Measurements from ENCODE around the gene RNPS1.
"Not testable (repeated sequence)": the region's sequence is repeated elsewhere in the genome, so short reads cannot be mapped to it uniquely, and the experiment has no call there.

RNPS1 gene

GRCh38 chr16:2257726-2258125, 10.2 kb downstream of the RNPS1 start:
- no peak for DNase-seq (ENCODE audit: low read depth in 2 of 2)

DNA sequence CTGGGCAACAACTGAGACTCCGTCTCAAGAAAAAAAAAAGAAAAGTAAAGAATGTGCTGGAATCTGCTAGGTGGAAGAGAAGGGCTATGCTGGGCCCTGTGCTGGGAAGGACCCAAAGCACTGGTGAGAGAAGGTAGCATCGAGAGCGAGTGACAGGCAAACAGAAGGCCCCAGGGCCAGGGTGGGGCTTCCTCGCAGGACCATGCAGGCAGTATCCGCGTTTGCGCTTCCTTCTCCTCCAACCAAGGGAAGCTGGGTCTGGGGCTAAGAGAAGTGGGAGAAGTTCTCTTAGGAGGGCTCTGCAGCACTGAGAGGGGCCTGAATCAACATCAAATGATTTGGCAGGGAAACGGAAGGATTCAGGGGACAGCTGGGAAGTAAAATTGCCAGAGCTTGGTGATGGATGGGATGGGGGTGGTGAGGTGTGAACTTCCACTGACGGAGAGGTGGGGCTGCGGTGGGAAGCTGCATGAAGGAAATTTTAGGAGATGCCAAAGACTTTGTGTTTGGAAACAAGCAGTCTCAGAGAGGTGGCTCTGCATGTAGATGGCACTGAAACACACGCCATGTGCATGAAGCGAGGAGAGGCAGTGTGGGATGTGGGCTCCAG, 11.3 kb downstream of the RNPS1 start:
- no peak for DNase-seq (ENCODE audit: low read depth in 2 of 2)

DNA sequence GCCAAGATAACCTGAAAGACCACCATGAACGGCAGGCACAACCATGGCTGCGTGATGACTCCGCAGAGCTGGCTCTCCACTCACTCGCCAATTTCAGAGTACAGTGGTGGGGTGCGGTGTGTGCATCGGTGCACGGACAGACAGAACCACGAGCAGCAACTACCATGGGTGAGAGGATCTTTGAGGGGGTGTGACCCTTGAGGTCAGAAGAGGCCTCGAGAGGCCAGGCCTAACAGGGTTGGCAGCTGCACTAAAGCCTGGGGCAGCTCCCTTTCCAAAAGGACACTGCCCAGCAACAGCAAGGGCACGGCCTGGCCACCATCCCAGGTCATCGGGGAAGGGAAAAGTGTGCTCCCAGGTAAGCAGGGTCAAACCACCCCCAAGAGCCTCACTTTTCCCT, 14.6 kb downstream of the RNPS1 start:
- no peak for DNase-seq (ENCODE audit: low read depth in 2 of 2)

GRCh38 chr16:2252806-2253148, 15.1 kb downstream of the RNPS1 start:
- DNase-seq (ENCODE audit: low read depth in 2 of 2), result no peak

- peak; percentile 54 to 64 for DNase-seq (ENCODE audit: low read depth in 2 of 2)
Measured at GRCh38 chr16:2251296-2252111, 16.4 kb downstream of the RNPS1 start, which contains the start of gene ECI1. Gene ECI1 (minus strand): TSS chr16:2251587. CDS start chr16:2251566, 21 bp downstream.

DNA sequence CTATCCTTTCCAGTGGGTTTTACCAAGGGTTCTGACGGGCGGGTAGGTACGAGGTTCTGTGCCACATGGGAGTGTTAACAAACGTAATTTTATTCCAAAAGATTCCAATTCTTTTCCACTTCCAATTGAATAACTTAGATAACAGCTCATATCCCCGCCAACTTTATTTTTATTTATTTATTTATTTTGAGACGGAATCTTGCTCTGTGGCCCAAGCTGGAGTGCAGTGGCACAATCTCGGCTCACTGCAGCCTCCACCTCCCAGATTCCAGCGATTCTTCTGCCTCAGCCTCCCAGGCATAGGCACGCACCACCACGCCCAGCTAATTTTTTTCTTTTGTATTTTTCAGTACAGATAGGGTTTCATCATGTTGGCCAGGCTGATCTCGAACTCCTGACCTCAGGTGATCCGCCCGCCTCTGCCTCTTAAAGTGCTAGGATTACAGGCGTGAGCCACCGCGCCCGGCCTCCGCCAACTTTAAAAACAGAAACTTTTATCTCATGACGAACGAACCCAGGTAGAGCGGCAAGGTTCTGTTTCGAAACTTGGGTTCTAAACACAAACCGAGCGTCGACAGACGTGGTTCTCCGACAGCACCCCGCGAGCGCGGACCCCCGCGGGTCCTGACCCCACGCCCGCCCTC, 17.2 kb downstream of the RNPS1 start:
- DNase-seq (ENCODE audit: low read depth in 2 of 2), result no peak

GRCh38 chr16:2246301-2246885, 21.5 kb downstream of the RNPS1 start:
- DNase-seq (ENCODE audit: low read depth in 2 of 2), result no peak

DNA sequence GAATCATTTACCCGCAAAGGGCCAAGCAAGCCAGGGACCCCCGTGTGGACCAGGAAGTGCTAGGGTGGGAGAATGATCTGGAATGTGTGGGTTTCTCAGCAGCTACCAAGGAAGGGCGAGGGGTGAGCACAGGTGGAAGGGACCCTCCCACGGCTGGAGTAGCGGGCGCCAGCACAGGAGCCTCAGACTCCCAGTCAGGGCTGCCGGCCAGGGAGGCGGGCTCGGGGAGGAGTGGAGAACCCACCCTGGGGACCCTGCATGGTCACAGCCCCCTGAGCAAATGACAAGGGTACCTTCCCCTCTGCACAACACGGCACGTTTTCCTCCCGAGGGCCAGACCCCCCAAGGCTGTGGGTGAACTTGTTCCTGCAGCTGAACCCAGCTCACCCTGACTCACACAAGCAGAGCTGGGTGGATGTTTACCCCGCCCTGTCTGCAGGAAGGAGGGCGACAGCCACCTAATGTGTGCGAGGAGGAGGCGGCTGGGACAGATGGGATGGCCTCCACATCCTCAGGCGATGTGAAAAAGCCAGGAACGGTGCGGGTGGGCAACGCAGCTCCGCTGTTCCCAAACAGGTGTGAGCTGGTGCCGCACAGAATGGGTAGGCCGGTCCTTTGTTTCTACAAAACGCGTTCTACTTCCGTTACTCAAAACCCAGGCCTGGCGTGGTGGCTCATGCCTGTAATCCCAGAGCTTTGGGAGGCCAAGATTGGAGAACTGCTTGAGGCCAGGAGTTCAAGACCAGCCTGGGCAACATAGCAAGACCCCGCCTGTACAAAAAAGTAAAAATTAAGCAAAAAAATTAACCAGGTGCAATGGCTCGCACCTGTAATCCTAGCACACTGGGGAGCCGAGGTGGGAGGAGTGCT, 22.8 kb downstream of the RNPS1 start:
- no peak for DNase-seq (ENCODE audit: low read depth in 2 of 2)

DNA sequence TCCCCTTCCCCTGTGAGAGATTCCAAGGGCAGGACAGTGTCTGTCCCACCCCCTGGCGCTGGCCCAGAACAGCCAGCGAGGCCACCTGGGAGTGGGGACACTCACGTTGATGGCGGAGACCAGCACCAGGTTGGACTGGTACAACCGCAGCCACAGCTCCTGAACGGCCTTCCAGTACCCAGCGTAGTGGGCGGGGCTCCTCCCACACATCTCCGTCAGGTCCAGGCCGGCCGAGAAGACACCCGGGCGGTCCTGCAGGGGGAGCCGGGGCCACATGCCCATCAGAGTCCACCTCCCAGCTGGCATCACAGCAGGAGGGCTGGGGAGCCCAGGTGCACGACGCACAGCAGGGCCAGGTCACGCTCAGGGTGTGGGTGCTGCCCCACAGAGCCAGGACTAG, 23.6 kb downstream of the RNPS1 start:
- no peak for DNase-seq (ENCODE audit: low read depth in 2 of 2)

- DNase-seq (ENCODE audit: low read depth in 2 of 2), result no peak
Measured at GRCh38 chr16:2243781-2244180, 24.1 kb downstream of the RNPS1 start.

- DNase-seq (ENCODE audit: low read depth in 2 of 2), result no peak
Measured at GRCh38 chr16:2243031-2243528, 24.8 kb downstream of the RNPS1 start.

GRCh38 chr16:2242598-2242997, 25.3 kb downstream of the RNPS1 start:
- no peak for DNase-seq (ENCODE audit: low read depth in 2 of 2)

- DNase-seq (ENCODE audit: low read depth in 2 of 2), result not testable (repeated sequence)
Measured at GRCh38 chr16:2240331-2240730, 27.6 kb downstream of the RNPS1 start.

GRCh38 chr16:2238838-2239675, 28.9 kb downstream of the RNPS1 start:
- DNase-seq (ENCODE audit: low read depth in 2 of 2), result no peak

DNA sequence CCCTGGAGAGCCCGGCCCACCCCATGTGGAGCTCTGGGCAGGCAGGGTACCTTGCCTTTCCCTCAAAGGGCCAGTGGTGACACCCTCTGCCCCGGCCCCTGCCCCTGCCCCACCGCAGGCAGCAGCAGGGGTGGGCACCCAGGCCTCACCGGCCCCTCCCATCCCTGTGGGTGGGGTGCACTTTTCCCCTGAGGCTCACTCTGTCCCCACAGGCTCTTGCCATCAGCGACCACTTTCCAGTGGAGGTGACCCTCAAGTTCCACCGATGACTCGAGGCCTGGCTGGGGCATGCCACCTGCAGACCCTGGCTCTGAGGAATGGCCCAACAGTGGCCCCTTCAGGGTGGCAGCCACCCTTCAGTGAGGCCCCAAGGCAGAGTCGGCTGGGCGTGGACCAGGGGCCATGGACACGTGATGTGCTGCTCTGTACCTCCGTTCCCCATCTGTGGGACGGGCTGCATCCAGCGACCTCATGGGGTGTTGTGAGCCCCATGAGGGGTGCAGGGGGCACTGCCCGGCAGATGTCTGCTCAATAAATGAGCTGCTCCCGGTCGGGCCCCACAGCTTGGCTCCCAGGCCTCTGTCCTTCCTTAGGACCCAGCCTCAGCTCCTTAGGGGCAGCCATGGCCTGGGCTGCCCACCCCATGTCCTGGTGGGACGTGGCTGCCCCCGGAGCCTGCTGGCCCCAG, 29.6 kb downstream of the RNPS1 start:
- DNase-seq (ENCODE audit: low read depth in 2 of 2), result no peak

GRCh38 chr16:2237493-2238149, 30.3 kb downstream of the RNPS1 start:
- DNase-seq (ENCODE audit: low read depth in 2 of 2), result no peak

- no peak for DNase-seq (ENCODE audit: low read depth in 2 of 2)
Measured at GRCh38 chr16:2237102-2237482, 30.8 kb downstream of the RNPS1 start.

DNA sequence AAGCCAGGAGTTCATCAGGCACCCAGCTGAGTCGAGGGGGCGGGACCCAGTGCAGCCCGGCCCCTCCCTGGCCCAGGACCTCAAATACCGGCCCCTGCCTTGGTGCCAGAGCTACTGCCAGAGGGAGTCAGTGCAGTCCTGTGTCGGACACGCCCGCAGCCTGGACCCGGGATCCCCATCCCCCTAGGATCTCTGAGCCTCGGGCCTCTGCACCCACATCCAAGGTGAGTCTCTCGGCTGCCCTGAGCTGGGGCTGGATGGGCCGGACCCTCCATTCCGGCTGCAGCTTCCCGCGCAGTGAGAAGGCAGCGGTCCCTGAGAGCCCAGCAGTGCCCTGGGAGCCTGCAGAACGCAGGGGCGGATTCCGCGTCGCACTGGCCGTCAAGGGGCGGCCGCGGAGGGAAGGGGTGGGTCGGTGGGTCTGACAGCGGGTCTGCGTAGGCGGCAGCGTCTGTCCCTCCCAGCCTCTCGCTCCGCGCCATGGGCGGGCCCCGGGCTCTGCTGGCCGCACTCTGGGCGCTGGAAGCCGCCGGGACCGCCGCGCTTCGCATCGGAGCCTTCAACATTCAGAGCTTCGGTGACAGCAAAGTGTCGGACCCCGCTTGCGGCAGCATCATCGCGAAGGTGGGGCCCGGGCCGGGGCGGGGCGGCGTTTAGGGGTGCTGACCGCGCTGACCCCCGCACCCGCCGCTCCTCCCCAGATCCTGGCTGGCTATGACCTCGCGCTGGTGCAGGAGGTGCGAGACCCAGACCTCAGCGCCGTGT, 31.4 kb downstream of the RNPS1 start, which contains the start of gene DNASE1L2:
TSS of gene DNASE1L2 (plus strand) at position 108 of the 765 bp plus-strand sequence. CDS start at position 481, 373 bp downstream.
- DNase-seq (ENCODE audit: low read depth in 2 of 2), result no peak
